ENCODE data around the gene ORM1. TPM values are rescaled to one million over a fixed set of nuclear protein-coding genes. Genes with fewer than 3 reads are reported as not detected.
A peak's percentile ranks its signal among the peaks of the same experiment; 100 is the strongest.
"Not testable (repeated sequence)": the region's sequence is repeated elsewhere in the genome, so short reads cannot be mapped to it uniquely, and the experiment has no call there.

Gene ORM1
- total and polyA plus RNA-seq, 12 donors, result 0.13 to 0.70 (median 0.55) TPM; not detected in 7

DNA sequence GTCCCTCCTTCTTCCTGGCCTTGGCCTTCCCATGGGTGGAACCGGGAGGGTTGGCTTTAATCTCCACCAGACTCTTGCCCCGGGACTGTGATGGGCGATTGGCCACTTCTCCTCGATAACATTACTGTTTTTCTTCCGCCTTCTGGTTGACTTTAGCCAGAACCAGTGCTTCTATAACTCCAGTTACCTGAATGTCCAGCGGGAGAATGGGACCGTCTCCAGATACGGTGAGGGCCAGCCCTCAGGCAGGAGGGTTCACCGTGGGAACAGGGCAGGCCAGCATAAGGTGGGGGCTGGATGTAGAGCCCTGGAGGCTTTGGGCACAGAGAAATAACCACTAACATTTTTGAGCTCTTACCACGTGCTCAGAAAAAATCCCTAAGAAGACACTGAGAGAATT lies 7.7 kb downstream of the ORM1 start:
- intact Hi-C loops (cut with DNase I), result no loop called here
- peaks cover 0 to 8% (median 0%) of the 10 kb centered on the region in 7 donors for H3K27me3 ChIP-seq
- H3K36me3 ChIP-seq, result peaks cover 0 to 11% (median 0%) of the 10 kb centered on the region in 9 donors
- H3K27ac ChIP-seq, result no peak overlapping the region
- DNase-seq (no peak), ATAC-seq (no peak)
- no peaks in the 10 kb centered on the region for H3K4me1 ChIP-seq
- no peak overlapping the region for H3K4me3 ChIP-seq
- TF ChIP-seq, protein P1, sequence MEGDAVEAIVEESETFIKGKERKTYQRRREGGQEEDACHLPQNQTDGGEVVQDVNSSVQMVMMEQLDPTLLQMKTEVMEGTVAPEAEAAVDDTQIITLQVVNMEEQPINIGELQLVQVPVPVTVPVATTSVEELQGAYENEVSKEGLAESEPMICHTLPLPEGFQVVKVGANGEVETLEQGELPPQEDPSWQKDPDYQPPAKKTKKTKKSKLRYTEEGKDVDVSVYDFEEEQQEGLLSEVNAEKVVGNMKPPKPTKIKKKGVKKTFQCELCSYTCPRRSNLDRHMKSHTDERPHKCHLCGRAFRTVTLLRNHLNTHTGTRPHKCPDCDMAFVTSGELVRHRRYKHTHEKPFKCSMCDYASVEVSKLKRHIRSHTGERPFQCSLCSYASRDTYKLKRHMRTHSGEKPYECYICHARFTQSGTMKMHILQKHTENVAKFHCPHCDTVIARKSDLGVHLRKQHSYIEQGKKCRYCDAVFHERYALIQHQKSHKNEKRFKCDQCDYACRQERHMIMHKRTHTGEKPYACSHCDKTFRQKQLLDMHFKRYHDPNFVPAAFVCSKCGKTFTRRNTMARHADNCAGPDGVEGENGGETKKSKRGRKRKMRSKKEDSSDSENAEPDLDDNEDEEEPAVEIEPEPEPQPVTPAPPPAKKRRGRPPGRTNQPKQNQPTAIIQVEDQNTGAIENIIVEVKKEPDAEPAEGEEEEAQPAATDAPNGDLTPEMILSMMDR (IDR thresholded peaks at IDR 0.05), result no peak
- no peaks in the 10 kb centered on the region for H3K9me3 ChIP-seq
- WGBS, 2 donors, result 62 to 78% methylated on average over 10 of the region's 10 CpGs

GRCh38 chr9:114331229-114332195 lies 8.6 kb downstream of the ORM1 start:
- WGBS, 2 donors, result 76 to 83% methylated on average over 14 to 15 of the region's 19 CpGs
- H3K27me3 ChIP-seq; H3K9me3 ChIP-seq; H3K27ac ChIP-seq; H3K4me3 ChIP-seq; intact Hi-C loops (cut with DNase I); H3K4me1 ChIP-seq; DNase-seq: not testable (repeated sequence)
- peak in 1 of 8 donors; percentile 5 for ATAC-seq
- peaks cover 0 to 20% (median 0%) of the 10 kb centered on the region in 9 donors for H3K36me3 ChIP-seq

GRCh38 chr9:114332474-114333040 lies 9.7 kb downstream of the ORM1 start:
- ATAC-seq; H3K4me1 ChIP-seq; H3K27me3 ChIP-seq; DNase-seq; H3K4me3 ChIP-seq; H3K9me3 ChIP-seq; intact Hi-C loops (cut with DNase I); H3K27ac ChIP-seq: not testable (repeated sequence)
- WGBS, 2 donors, result 85% methylated on average over 4 of the region's 4 CpGs
- H3K36me3 ChIP-seq, result peaks cover 0 to 31% (median 0%) of the 10 kb centered on the region in 9 donors

DNA sequence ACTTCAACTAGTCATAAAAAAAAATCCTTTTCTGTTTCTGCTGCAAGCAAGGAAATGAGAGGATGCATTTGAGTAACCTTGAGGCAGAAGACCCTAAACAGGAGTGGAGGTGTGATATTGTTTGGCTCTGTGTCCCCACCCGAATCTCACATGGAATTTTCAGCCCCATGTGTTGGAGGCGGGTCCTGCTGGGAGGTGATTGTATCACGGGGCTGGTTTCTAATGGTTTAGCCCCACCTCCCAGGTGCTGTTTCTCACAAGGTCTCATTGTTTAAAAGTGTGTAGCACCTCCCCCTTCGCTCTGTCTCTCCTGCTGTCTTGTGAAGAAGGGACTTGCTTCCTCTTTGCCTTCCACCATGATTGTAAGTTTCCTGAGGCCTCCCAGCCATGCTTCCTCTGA lies 10.8 kb downstream of the ORM1 start:
- H3K4me3 ChIP-seq; DNase-seq; H3K4me1 ChIP-seq; intact Hi-C loops (cut with DNase I); ATAC-seq; H3K9me3 ChIP-seq; H3K27ac ChIP-seq; H3K27me3 ChIP-seq: not testable (repeated sequence)
- 84 to 92% methylated on average over 2 to 3 of the region's 4 CpGs for WGBS, 2 donors
- H3K36me3 ChIP-seq, result peaks cover 0 to 42% (median 0%) of the 10 kb centered on the region in 9 donors

GRCh38 chr9:114334490-114334889 lies 11.6 kb downstream of the ORM1 start:
- 92 to 93% methylated on average over 9 of the region's 9 CpGs for WGBS, 2 donors
- H3K4me1 ChIP-seq, result no peaks in the 10 kb centered on the region
- ATAC-seq (no peak), DNase-seq (no peak)
- H3K27me3 ChIP-seq, result no peaks in the 10 kb centered on the region
- intact Hi-C loops (cut with DNase I), result no loop called here
- H3K36me3 ChIP-seq, result peaks cover 0 to 50% (median 4%) of the 10 kb centered on the region in 9 donors
- no peak overlapping the region for H3K27ac ChIP-seq
- H3K9me3 ChIP-seq, result no peaks in the 10 kb centered on the region
- TF ChIP-seq, protein P1 (IDR thresholded peaks at IDR 0.05), result no peak
- no peak overlapping the region for H3K4me3 ChIP-seq

Measured in heart right ventricle (tissue), 16 donors.